HEK293 (cell line): Measurements from ENCODE around the gene KCNC1.

Source experiments
- SP2 ChIP-seq: fragments of 450-650 bp; formaldehyde crosslinking; IDR thresholded peaks from 2 replicates; pipeline ENCODE4 v1.5.1; 2016; ENCODE audit warnings: missing biosample characterization, missing genetic modification characterization
- ZNF202 ChIP-seq: fragments of 450-650 bp; formaldehyde crosslinking; IDR thresholded peaks from 2 replicates; pipeline ENCODE4 v1.5.1; 2016; ENCODE audit warnings: missing biosample characterization, missing genetic modification characterization, borderline replicate concordance
- ZNF211 ChIP-seq: fragments of 450-650 bp; formaldehyde crosslinking; IDR thresholded peaks from 2 replicates; pipeline ENCODE4 v1.5.1; 2016; ENCODE audit warnings: low read depth, missing biosample characterization, missing genetic modification characterization
- ZNF214 ChIP-seq: fragments of 450-650 bp; formaldehyde crosslinking; IDR thresholded peaks from 2 replicates; pipeline ENCODE4 v1.5.1; 2017; ENCODE audit warnings: missing biosample characterization, mild to moderate bottlenecking, missing genetic modification characterization, borderline replicate concordance
- TF ChIP-seq, protein P1 (sequence below): fragments of 450-650 bp; formaldehyde crosslinking; IDR thresholded peaks from 2 replicates; pipeline ENCODE4 v1.5.1; 2016; ENCODE audit warnings: missing biosample characterization, missing genetic modification characterization
- TF ChIP-seq, protein P2 (sequence below): fragments of 450-650 bp; formaldehyde crosslinking; IDR thresholded peaks from 2 replicates; pipeline ENCODE4 v1.5.1; 2016; ENCODE audit warnings: missing biosample characterization, missing genetic modification characterization
- TF ChIP-seq, protein P3 (sequence below): fragments of 450-650 bp; formaldehyde crosslinking; IDR thresholded peaks from 2 replicates; pipeline ENCODE4 v1.5.1; 2016; ENCODE audit warnings: missing biosample characterization, missing genetic modification characterization
- TF ChIP-seq, protein P4 (sequence below): fragments of 450-650 bp; formaldehyde crosslinking; IDR thresholded peaks from 2 replicates; pipeline ENCODE4 v1.5.1; 2016; ENCODE audit warnings: missing biosample characterization, missing genetic modification characterization, low read depth

DNA sequence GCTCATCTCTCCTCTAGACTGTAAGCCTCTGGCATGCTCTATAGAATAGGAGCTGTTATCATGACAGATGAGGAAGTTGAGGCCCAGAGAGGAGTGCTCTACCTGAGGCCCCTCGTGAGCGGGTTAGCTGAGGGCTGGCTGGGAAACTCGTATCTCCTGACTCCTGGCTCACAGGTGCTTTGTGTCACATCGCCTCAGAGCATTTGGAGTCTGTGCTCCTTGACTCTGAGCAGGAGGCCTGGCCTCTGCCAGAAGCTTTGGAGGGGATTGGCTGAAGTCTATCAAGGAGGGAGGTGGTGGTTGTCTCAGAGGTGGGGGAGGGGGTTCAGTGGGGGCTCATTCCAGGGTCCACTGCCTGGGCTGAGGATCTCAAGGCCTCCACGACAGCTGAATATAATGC is 7.4 kb downstream of the KCNC1 start:
- TF ChIP-seq, protein P1, sequence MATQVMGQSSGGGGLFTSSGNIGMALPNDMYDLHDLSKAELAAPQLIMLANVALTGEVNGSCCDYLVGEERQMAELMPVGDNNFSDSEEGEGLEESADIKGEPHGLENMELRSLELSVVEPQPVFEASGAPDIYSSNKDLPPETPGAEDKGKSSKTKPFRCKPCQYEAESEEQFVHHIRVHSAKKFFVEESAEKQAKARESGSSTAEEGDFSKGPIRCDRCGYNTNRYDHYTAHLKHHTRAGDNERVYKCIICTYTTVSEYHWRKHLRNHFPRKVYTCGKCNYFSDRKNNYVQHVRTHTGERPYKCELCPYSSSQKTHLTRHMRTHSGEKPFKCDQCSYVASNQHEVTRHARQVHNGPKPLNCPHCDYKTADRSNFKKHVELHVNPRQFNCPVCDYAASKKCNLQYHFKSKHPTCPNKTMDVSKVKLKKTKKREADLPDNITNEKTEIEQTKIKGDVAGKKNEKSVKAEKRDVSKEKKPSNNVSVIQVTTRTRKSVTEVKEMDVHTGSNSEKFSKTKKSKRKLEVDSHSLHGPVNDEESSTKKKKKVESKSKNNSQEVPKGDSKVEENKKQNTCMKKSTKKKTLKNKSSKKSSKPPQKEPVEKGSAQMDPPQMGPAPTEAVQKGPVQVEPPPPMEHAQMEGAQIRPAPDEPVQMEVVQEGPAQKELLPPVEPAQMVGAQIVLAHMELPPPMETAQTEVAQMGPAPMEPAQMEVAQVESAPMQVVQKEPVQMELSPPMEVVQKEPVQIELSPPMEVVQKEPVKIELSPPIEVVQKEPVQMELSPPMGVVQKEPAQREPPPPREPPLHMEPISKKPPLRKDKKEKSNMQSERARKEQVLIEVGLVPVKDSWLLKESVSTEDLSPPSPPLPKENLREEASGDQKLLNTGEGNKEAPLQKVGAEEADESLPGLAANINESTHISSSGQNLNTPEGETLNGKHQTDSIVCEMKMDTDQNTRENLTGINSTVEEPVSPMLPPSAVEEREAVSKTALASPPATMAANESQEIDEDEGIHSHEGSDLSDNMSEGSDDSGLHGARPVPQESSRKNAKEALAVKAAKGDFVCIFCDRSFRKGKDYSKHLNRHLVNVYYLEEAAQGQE (tag by site-specific recombination): no peak
- no peak for TF ChIP-seq ZNF211 (tag by site-specific recombination)
- TF ChIP-seq, protein P2, sequence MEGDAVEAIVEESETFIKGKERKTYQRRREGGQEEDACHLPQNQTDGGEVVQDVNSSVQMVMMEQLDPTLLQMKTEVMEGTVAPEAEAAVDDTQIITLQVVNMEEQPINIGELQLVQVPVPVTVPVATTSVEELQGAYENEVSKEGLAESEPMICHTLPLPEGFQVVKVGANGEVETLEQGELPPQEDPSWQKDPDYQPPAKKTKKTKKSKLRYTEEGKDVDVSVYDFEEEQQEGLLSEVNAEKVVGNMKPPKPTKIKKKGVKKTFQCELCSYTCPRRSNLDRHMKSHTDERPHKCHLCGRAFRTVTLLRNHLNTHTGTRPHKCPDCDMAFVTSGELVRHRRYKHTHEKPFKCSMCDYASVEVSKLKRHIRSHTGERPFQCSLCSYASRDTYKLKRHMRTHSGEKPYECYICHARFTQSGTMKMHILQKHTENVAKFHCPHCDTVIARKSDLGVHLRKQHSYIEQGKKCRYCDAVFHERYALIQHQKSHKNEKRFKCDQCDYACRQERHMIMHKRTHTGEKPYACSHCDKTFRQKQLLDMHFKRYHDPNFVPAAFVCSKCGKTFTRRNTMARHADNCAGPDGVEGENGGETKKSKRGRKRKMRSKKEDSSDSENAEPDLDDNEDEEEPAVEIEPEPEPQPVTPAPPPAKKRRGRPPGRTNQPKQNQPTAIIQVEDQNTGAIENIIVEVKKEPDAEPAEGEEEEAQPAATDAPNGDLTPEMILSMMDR (tag by site-specific recombination): no peak
- TF ChIP-seq ZNF214 (tag by site-specific recombination): no peak
- TF ChIP-seq, protein P3, sequence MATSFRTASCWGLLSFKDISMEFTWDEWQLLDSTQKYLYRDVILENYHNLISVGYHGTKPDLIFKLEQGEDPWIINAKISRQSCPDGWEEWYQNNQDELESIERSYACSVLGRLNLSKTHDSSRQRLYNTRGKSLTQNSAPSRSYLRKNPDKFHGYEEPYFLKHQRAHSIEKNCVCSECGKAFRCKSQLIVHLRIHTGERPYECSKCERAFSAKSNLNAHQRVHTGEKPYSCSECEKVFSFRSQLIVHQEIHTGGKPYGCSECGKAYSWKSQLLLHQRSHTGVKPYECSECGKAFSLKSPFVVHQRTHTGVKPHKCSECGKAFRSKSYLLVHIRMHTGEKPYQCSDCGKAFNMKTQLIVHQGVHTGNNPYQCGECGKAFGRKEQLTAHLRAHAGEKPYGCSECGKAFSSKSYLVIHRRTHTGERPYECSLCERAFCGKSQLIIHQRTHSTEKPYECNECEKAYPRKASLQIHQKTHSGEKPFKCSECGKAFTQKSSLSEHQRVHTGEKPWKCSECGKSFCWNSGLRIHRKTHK (tag by site-specific recombination): no peak
- no peak for TF ChIP-seq SP2
- TF ChIP-seq, protein P4, sequence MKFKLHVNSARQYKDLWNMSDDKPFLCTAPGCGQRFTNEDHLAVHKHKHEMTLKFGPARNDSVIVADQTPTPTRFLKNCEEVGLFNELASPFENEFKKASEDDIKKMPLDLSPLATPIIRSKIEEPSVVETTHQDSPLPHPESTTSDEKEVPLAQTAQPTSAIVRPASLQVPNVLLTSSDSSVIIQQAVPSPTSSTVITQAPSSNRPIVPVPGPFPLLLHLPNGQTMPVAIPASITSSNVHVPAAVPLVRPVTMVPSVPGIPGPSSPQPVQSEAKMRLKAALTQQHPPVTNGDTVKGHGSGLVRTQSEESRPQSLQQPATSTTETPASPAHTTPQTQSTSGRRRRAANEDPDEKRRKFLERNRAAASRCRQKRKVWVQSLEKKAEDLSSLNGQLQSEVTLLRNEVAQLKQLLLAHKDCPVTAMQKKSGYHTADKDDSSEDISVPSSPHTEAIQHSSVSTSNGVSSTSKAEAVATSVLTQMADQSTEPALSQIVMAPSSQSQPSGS (tag by site-specific recombination): no peak
- no peak for TF ChIP-seq ZNF202 (tag by site-specific recombination)
